ENCODE measurements around the gene RNF126. TPM values are rescaled to one million over a fixed set of nuclear protein-coding genes. Genes with fewer than 3 reads are reported as not detected.

The RNF126 gene
- total RNA-seq, 1 donor from 2014 or later: 68.0 TPM

- Histone ChIP-seq H3K27ac (no peak overlapping the region), H3K36me3 (peaks cover 0 to 44% of the 10 kb centered on the region in 2 donors), H3K4me1 (no peaks in the 10 kb centered on the region), H3K4me3 (no peak overlapping the region), H3K9me3 (no peaks in the 10 kb centered on the region), H3K27me3 (no peaks in the 10 kb centered on the region)
- no peak for TF ChIP-seq POLR2A (IDR thresholded peaks at IDR 0.05)
- TF ChIP-seq CTCF (IDR thresholded peaks at IDR 0.05): no peak
- TF ChIP-seq POLR2AphosphoS5 (IDR thresholded peaks at IDR 0.05; ENCODE audit: insufficient read depth in 1 of 2, low read depth in 1 of 2): no peak
- no peak for DNase-seq (ENCODE audit: extremely low spot score in 2 of 2)
- intact Hi-C loops (cut with DNase I): no loop called here
These were observed 46.1 kb downstream of the RNF126 start for GRCh38 chr19:616747-617526.

GRCh38 chr19:616062-616700 is 46.8 kb downstream of the RNF126 start:
- no peak overlapping the region for H3K4me3 ChIP-seq
- H3K9me3 ChIP-seq: no peaks in the 10 kb centered on the region
- intact Hi-C loops (cut with DNase I): no loop called here
- H3K4me1 ChIP-seq: peaks cover 4% of the 10 kb centered on the region
- H3K36me3 ChIP-seq: peaks cover 0 to 37% of the 10 kb centered on the region in 2 donors
- no peak for DNase-seq (ENCODE audit: extremely low spot score in 2 of 2)
- no peak for TF ChIP-seq POLR2A (IDR thresholded peaks at IDR 0.05)
- TF ChIP-seq CTCF (IDR thresholded peaks at IDR 0.05): no peak
- no peak for TF ChIP-seq POLR2AphosphoS5 (IDR thresholded peaks at IDR 0.05; ENCODE audit: insufficient read depth in 1 of 2, low read depth in 1 of 2)
- no peak overlapping the region for H3K27ac ChIP-seq
- no peaks in the 10 kb centered on the region for H3K27me3 ChIP-seq

DNA sequence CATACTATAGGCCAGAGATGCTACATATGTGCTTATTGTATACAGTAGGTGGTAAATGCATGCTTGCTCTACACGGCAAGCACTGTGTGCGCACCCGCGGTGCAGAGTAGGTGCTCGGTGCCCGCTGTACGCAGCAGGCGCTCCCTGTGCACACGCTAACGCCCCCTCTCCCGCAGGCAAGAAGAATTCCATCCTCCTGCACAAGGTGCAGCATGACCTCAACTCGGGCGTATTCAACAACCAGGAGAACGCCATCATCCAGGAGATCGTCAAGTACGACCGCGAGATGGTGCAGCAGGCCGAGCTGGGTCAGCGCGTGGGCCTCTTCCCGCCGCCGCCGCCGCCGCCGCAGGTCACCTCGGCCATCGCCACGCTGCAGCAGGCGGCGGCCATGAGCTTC is 47.4 kb downstream of the RNF126 start:
- Histone ChIP-seq H3K27ac (no peak overlapping the region), H3K4me1 (peaks cover 10% of the 10 kb centered on the region), H3K36me3 (peaks cover 0 to 34% of the 10 kb centered on the region in 2 donors), H3K4me3 (no peak overlapping the region), H3K9me3 (no peaks in the 10 kb centered on the region), H3K27me3 (no peaks in the 10 kb centered on the region)
- TF ChIP-seq POLR2A (IDR thresholded peaks at IDR 0.05) (no peak), POLR2AphosphoS5 (IDR thresholded peaks at IDR 0.05; ENCODE audit: insufficient read depth in 1 of 2, low read depth in 1 of 2) (no peak), CTCF (IDR thresholded peaks at IDR 0.05) (no peak)
- intact Hi-C loops (cut with DNase I): no loop called here
- DNase-seq (ENCODE audit: extremely low spot score in 2 of 2): no peak

DNA sequence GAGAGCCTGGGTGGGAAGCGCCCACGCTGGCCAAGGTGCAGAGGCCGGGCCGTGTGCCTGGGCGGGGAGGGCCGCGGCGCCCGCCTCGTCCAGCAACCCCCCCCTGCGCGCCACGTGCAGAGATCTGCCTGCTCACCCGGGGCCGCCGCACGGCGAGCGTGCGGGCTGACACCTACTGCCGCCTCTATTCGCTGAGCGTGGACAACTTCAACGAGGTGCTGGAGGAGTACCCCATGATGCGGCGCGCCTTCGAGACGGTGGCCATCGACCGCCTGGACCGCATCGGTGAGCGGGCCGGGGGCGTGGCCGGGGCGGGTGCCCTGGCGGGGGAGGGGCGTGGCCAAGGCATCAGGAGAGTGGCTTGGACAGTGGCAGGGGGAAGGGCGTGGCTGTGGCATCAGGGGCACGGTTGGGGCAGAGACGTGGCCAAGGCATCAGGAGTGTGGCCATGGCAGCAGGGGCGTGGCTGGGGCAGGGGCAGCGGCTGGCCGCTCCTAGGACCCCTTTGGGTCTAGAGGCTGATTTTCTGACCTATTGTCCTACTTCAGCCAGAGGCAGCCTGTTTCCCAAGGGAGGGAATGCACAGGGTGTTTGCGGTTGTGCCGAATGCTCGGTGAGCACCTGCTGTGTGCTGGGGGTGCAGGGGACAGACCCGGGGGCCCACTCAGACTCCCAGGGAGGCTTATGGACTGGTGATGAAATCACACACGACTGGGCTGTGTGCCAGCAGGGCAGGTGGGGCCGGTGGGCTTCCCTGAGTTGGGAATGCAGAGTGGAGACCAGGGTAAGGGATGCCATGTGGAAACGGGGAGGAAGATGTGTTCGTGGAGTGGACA is 49.1 kb downstream of the RNF126 start:
- Histone ChIP-seq H3K4me1 (peaks cover 17% of the 10 kb centered on the region), H3K4me3 (no peak overlapping the region), H3K27me3 (no peaks in the 10 kb centered on the region), H3K9me3 (no peaks in the 10 kb centered on the region), H3K27ac (no peak overlapping the region), H3K36me3 (peaks cover 0 to 17% of the 10 kb centered on the region in 2 donors)
- intact Hi-C loops (cut with DNase I): no loop called here
- no peak for TF ChIP-seq POLR2A (IDR thresholded peaks at IDR 0.05)
- TF ChIP-seq CTCF (IDR thresholded peaks at IDR 0.05): no peak
- no peak for DNase-seq (ENCODE audit: extremely low spot score in 2 of 2)
